Measurements from ENCODE around the gene STXBP1.

STXBP1 gene

DNA sequence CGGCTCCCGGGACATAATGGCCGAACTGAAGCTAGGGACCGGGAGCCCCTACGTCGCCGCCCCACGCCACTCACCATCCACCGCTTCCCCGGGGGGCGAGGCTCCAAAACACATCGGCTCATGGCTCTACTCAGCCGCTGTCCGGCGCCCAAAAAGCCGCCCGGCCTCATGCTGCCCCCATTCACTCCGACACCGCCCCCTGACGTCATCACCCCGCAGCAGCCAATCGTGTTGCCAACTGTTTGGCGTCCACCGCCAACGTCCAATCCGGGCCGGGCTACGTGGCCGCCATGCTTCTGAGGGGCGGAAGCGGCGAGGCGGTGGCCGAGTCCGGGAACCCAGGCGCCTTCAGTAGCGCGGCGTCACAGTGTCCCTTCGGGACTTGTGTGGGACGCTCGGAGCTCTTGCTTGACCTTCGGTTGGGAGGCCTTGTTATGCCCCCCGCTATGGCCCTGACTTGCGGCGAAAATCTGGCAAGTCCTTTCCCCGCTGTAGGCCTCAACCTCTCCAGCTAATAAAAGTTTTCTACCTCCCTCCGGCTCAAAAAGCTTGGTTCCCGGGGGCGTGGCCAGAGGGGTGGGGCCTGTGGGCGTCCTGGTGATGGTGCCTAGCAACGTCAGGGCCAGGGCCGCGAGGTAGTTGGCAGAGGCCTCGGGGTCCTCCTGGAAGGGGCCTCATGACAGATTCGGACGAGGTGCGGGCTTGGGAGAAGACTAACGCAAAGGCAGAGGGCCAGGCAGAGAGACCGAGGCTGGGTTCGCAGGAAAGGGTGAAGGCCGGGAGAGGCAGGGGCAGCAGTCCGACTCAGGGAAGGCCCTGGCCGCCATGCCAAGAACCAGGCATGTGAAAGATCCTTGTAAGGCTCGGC is 103.6 kb downstream of the STXBP1 start, which contains the start of the genes PTRH1 and TTC16:
TSS of gene PTRH1 (minus strand) at position 194 of the 868 bp plus-strand sequence. CDS start at position 170, 24 bp downstream.
TSS of gene TTC16 (plus strand) at position 610 of the 868 bp plus-strand sequence. CDS start at position 677, 67 bp downstream.
- peak; percentile 96 for DNase-seq (ENCODE audit: low read depth)

DNA sequence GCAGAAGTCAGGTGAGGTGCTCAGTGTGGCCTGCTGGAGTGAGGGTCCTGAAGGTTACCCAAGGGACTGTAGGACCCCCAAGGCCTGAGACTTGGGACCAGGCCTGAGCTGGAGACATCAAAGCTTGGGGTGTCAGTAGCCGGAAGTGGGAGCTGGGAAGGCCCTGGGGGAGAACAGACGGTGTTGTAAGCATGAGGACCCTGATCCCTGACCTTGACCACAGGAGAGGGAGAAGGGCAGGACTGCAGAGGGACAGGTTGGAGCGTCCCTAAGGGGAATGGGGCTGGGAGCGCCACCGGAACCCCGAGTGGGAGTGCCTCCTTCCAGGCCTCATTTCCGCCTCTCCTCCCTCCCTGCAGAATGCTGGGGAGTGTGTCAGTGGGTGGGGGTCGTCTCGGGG is 104.3 kb downstream of the STXBP1 start:
- no peak for DNase-seq (ENCODE audit: low read depth)

DNA sequence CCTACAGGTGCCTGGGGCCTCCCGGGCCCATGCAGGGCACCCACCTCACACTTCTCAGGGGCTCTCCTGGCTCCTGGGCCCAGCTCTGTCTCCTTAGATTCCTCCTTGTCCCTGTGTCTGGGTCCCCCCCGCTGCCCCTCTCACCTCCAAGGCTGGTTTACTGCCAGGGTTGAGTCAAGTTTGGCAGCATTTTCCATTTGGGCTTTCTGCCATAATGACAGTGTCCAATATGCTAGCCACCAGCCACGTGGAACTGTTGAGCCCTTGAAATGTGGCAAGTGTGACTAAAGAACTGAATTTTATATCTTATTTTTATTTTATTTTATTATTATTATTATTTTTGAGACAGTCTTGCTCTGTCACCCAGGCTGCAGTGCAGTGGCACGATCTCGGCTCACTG is 105.7 kb downstream of the STXBP1 start:
- DNase-seq (ENCODE audit: low read depth), result no peak

DNA sequence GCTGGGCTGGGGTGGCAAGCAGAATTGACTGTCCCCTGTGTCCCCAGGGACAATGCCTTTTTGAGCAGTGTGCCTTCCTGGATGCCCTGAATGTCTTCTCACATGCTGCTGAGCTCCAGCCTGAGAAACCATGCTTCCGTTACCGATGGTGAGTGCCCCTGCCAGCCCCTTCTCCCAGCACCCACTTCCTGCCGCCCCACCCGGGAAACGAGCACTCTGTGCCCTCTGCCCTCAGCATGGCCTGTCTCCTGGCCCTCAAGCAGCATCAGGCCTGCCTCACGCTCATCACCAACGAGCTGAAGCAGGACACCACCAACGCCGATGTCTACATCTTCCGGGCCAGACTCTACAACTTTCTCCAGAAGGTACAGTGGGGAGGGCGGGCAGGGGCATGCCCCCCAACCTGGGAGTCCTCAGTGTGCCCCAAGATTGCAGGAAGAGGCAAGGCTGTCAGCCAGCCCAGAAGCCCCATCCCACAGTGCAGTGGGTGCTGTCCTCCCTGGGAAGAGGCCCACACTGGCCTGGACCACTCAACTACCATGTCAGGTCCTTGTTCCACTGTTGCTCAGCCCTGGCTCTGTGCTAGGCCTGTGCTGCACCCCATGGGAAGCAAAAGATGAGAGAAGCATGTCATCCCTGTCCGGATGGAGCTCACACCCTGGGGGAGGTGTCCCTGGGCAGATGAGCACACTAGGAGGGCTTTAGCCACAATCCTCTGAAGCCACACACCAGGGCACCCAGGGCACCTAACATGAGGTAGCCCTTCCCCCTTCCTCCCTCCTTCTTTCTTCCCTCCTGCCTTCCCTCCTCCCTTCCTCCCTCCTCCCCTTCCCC is 108.2 kb downstream of the STXBP1 start:
- DNase-seq (ENCODE audit: low read depth), result no peak

DNA sequence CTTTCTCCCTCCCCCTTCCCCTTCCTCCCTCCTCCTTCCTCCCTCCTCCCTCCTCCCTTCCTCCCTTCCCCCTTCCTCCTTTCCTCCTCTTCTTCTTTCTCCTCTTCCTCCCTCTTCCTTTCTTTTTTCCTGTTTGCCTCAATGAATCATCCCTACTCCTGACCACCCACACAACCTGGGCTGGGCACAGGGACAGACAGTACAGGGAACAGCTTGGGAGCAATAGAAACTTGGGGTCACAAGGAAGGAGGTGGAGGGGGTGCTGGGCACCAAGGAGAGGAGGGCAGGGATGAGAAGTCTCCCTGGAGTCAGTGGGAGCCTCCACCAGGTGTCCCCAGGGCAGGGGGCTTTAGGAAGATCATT is 108.8 kb downstream of the STXBP1 start:
- DNase-seq (ENCODE audit: low read depth), result no peak

DNA sequence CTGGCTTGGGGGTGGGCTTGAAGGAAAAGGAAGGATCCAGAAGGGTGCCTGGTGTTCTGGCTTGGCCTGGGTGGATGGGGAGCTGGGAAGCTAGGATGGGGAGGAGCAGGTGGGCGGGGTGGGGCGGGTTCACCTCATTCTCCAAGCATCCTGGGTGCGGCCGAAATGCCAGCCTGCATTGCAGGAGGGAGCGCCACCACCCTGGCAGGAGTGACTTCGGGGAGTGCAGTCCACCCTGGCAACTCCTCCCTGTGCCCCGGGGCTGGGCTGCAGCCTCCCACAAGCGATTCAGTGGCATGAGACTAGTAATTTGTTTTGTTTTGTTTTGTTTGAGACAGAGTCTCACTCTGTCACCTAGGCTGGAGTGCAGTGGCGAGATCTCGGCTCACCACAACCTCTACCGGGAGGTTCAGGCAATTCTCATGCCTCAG is 109.3 kb downstream of the STXBP1 start:
- DNase-seq (ENCODE audit: low read depth), result no peak

DNA sequence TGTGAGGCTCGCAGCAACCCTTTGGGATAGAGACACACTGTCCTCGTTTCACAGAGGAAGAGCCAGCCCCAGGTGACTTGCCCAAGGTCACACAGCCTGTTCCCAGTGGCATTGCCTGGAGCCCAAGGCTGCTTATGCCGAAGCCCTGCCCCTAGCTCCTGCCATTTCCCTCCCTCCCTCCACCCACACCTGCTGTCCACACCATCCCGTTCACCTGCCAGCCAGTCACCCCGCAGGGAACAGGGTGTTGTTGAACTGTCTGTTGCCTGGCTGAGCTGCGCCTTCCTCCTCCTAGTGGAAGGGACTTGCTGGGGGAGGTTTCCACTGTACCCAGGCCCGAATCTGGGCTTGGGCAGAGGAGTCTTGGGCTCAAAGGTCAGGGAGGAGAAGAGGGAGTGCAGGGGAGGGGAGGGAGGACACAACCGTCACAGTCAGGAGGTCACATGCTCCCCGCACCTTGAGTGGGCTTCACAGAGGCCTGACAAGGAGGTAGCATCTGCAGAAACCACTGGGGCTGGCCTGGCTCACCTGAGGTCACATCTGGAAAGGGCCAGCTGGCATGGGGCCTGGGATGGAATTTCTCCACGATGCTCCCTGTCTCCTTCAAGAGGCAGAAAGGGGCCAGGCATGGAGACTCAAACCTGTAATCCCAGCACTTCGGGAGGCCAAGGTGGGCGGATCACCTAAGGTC is 110.1 kb downstream of the STXBP1 start:
- no peak for DNase-seq (ENCODE audit: low read depth)

DNA sequence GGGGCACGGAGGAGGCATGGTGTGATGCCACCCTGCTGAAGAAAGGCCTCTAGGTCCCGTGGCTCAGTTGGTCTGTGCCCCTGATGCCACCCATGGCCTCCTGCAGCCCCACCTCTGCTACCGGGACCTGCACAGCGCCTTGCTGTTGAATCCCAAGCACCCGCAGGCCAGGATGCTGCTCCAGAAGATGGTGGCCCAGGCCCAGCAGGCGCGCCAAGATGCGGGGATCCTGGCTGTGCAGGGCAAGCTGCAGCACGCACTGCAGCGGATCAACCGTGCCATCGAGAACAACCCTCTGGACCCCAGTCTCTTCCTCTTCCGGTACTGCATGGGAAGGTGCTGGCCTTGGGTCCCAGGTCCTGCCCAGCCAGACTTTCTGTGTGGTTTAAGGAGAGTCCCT is 110.9 kb downstream of the STXBP1 start:
- DNase-seq (ENCODE audit: low read depth), result no peak

DNA sequence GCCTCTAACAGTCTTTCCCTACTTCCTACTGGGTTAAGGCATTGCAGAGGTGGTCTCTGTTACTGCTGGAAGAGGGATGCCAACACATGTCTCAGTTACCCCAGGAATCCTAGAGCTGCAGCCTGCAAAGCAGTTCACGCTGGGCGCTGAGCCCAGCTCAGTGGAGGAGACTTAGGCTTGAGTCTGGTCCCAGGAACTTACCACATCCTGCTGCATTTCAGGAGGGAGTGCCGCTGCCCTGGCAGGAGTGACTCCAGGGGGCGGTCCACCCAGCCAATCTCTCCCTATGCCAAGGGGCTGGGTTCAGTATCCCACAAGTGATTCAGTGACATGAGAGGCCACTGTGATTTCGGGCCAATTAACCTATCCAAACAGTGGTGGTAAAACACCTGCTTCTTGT is 111.4 kb downstream of the STXBP1 start:
- peak; percentile 87 for DNase-seq (ENCODE audit: low read depth)

DNA sequence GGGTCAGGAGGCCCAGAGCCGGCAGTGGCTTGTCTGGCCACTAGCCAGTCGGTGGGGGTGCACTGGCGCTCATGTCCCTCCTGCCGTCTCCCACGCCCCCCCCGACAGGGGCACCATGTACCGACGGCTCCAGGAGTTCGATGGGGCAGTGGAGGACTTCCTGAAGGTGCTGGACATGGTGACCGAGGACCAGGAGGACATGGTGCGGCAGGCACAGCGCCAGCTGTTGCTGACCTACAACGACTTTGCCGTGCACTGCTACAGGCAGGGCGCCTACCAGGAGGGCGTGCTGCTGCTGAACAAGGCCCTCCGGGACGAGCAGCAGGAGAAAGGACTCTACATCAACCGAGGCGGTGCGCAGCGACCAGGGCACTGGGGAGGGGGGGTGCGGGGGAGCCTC is 111.9 kb downstream of the STXBP1 start:
- no peak for DNase-seq (ENCODE audit: low read depth)

DNA sequence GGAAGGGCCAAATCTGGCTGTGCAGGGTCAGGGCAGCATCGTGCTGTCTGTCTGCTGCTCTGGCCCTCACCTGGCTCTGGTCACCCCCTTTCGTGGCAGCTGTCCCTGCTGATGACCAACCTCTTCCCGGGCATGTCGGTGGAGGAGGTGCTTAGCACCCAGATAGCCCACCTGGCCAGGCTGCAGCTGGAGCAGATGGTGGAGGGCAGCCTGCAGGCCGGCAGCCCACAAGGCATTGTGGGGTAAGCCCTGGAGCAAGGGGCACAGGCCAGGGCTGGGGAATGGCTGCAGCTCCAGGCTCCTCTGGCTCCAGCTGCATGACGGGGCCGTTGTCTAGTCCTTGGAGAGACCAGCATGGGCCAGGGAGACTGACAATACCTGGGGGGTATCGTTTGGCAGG is 114.8 kb downstream of the STXBP1 start:
- no peak for DNase-seq (ENCODE audit: low read depth)

DNA sequence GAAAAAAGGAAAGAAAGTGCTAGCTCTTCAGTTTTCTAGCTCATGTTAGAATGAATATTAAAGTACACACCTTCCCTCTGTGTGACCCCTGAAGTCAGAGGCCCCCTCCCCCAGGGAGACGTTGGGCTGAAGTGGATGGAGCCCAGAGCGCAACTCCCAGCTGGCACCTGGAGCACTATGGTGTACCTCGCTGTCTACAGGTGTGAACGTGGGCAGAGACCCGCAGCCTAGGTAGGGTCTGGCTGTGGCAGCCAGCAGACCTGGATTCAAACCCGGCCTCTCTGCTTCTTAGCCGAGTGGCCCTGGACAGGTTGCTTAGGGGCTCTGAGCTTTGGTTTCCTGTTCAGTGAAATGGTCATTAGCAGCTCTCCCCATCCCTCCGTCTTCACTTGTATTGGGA is 116.7 kb downstream of the STXBP1 start:
- DNase-seq (ENCODE audit: low read depth), result no peak

DNA sequence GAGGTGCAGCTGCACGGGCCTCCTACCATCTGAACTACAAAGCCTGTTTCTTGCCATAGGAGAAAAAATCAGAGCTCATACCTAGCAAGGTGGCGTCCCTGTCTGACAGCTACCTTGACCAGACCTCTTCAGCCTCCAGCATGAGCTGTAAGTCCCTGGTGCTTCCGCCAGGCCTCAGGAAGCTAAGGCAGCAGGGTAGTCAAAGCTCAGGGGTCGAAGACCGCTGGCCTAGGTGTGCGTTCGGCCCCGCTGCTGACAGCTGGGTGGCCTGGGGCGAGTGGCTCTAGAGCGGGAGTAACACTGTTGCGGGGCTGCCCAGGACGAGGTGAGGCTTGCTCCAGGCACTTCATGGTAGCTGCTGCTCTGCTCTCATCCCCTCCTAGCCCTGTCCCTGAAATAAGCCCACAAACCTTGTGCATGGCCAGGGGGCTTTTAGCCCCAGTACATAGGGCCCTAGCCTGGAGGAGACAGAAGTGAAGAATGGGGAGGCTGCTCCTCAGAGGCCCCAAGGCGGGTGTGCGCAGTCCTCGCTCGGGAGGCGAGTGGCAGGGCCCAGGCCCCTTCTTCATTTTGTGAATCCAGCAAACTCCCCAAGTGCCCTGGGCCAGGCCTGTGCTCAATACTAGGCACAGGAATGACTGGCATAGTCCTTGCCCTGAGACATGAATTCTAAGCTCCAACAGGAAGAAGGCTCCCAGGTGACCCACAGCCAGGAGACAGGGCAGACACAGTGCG is 117.6 kb downstream of the STXBP1 start:
- no peak for DNase-seq (ENCODE audit: low read depth)

DNA sequence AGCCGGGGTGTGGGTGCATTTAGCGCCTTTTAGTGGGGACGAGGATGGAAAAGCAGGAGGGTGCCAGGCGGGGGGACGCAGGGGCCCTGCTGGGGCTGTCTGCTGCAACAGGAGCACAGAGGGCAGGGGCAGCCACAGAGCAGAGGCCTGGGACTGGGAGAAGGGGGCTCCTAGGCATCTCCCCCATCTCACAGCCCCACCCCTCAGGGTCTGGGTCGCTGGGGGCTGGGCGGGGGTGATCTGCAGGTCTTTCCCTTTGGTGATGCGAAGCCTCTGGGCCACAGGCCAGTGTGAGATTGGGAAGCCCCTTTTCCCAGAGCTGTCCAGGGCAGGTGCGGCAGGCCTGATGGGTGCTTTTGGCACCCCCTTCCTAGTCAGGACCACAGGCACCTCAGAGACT is 118.2 kb downstream of the STXBP1 start:
- DNase-seq (ENCODE audit: low read depth), result no peak

DNA sequence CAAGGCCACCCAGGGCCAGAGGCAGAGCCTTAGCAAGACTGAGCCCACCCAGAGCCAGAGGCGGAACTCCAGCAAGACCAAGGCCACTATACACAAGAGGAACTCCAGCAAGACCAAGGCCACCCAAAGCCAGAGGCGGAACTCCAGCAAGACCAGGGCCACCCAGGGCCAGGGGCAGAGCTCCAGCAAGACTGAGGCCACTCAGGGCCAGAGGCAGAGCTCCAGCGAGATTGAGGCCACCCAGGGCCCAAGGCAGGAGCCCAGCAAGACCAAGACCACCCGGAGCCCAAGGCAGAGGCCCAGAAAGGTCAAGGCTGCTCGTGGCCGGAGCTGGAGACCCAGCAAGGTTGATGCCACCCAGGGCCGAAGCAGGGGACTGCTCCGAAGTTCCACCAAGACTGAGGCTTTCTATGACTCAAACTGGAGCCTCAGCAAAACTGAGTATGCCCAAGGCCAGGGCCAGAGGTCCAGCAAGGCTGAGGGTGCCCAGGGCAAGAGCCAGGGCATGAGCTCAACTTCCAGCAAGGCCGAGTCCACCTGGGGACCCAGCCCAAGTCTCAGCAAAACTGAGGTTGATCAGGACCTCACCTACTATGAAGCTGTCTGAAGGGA is 118.8 kb downstream of the STXBP1 start:
- DNase-seq (ENCODE audit: low read depth), result no peak

DNA sequence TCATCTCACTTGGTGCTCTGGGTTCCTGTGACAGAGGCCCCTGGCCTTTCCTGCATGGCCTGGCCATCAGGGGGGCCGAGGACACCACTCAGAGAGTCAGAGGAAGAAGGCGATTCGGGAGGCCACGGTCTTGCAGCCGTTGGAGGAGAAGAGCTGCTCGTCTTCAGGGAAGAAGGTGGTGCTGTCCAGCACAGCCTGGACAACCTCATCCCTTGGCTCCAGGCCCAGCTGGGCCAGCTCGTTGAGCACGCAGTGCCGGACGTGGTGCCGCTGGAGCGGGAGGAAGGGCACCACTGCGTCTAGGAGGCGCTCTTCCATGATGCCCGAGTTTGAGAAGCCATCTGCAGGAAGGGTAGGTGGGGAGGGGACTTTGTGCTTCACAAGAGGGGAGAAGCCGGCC is 119.9 kb downstream of the STXBP1 start:
- no peak for DNase-seq (ENCODE audit: low read depth)

DNA sequence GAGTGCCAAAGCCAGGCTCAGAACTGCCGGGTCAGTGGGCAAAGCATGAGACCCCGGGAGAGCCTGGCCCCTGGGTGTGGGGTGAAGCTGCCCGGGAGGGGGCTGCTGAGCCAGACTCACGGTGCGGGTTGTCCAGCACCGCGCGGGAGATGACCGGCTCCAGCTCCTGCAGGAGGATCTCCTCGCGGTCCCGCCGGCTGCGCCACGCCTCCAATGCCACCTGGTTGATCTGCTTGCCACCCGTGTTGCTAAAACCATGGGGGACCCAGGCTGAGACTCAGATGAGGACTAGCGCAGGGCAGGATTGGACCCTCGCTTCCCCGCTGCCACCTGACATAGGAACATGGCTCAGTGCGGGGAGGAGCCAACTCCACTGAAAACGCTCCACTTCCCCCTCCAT is 120.4 kb downstream of the STXBP1 start:
- DNase-seq (ENCODE audit: low read depth), result no peak

DNA sequence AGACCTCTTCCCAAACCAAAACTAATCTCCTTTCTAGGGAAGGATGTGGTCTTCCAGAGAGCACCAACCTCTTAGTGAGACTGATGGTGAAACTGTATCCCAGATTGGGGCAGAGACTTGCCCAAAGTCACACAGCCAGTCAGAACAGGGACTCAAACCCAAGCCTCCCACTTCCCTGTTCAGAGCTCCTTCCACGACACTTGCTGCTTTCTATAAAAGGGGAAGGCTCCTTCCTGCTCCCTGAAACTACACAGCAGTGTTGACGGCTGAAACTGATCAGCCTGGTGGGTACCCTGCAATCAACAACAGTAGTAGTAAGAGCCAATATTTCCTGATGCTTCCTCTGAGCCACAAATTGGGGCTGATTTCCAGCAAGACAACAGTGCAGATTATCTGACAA is 121.5 kb downstream of the STXBP1 start:
- no peak for DNase-seq (ENCODE audit: low read depth)

DNA sequence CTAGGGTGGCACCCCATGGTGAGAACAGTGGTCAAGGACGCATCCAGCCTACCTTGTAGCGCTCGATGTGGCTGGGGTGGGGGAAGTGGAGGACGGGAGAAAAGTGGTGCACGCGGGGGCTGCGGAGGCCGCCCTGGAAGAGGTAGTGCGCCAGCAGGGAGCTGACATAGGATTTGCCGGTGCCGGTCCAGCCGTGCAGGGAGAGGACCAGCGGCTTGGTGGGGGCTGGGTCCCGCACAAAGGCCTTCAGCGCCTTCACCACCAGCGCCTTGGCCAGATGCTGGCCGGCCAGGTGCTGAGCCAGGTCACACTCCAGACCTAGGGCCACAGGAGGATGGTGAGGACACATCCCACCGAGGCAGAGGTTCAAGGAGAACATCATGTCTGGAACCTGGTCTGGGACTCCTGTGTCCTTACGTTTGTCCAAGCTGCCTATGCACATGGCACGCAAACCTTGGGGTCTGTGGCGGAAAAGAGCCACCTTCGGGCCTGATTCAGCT is 122.2 kb downstream of the STXBP1 start:
- DNase-seq (ENCODE audit: low read depth), result no peak

DNA sequence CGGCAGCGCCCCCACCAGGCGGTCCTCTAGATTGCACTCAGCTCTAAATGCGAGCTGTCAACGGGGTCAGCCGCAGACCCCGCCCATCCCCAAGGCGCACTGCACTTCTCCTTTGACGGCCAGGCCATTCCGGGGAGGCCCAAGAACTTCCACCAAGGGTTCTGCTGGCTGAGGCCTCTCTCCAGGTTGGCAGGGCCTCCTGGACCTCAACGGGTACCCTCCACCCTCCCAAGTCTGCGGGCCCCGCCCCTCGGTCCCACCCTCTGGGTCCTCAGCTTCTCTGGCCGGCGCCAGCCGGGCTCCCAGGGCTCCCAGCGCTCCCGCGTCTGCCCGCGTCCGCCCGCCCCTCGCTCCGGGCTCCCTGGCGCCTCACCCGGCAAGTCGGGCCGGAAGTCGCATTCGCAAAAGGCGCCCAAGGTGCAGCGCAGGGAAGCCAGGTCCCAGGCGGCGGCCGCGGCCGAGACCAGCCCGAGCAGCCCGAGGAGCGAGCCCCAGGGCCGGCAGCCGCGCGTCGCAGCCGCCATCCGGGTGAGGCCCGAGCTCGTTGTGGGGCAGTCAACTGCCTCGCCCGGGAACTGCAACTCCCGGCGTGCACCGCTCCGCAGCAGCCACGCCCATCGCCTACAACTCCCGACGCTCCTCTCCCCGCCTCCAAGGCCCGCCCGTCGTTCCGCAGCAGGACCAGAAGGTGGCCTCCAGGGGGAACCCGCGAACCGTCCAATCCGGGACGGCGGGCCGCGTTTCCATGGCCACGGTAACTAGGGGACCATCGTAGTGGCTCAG is 122.9 kb downstream of the STXBP1 start, which contains the start of gene TOR2A:
TSS of gene TOR2A (minus strand) at position 548 of the 783 bp plus-strand sequence. CDS start at position 524, 24 bp downstream.
- peak; percentile 96 for DNase-seq (ENCODE audit: low read depth)
